ENCODE results near the gene KIT. TPM values are rescaled to one million over a fixed set of nuclear protein-coding genes. Genes with fewer than 3 reads are reported as not detected.

The KIT gene
- total RNA-seq, 1 experiment from 2014 or later = not detected

DNA sequence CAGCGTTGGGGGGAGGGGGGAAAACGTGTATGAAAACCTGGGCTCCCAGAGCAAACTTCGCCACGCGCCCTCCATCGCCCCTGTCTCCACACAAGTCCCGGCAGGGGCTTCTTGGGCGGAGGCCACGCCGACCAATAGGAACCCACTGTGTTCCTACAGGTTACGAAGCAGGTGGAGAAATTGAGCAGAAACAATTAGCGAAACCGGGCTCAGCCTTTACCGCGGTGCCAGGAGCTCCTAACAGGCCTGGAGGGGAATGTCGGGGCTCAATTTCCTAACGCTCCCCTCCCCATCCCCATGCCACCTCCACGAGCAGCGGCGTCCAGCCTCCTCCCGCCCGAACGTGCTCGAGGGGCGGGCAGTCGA lies 589 bp upstream of the KIT start:
- ChIA-PET POLR2A (no interaction called here), CTCF (no interaction called here), RAD21 (ENCODE audit: low non-redundant PET in 1 of 2, low total read pairs in 2 of 2, uncharacterized antibody in 2 of 2, unreplicated experiment in 2 of 2) (no interaction called here)
- Histone ChIP-seq H3K27ac (ENCODE audit: low read depth, low read length) (no peak overlapping the region), H4K20me1 (ENCODE audit: insufficient read depth) (no peaks in the 10 kb centered on the region), H3K9me2 (ENCODE audit: insufficient read depth) (no peaks in the 10 kb centered on the region), H3K79me2 (ENCODE audit: insufficient read depth, low read length) (no peaks in the 10 kb centered on the region), H3K9ac (ENCODE audit: low read length) (no peak overlapping the region), H3K4me3 (replicated peaks in 1 of 2; ENCODE audit: low read depth in 1 of 2, low read length in 2 of 2) (no peak overlapping the region), H2AFZ (ENCODE audit: low read depth, low read length, poor library complexity, severe bottlenecking) (no peak overlapping the region), H3K4me2 (ENCODE audit: low read length) (no peak overlapping the region), H3K36me3 (ENCODE audit: control insufficient read depth in 1 of 2, insufficient read depth in 2 of 2, low read length in 2 of 2) (no peaks in the 10 kb centered on the region), H3K9me3 (ENCODE audit: control insufficient read depth in 1 of 2, insufficient read depth in 1 of 2, low read depth in 1 of 2, low read length in 2 of 2) (no peaks in the 10 kb centered on the region), H3K4me1 (ENCODE audit: control insufficient read depth in 1 of 2, insufficient read depth in 2 of 2, low read length in 2 of 2) (peaks cover 0 to 16% of the 10 kb centered on the region in 2 experiments; a peak in 2 of 4 replicates), H3K27me3 (ENCODE audit: insufficient read depth, low read length) (peaks cover 11% of the 10 kb centered on the region; the same call in 1 of the 2 replicates)
- intact Hi-C loops (cut with micrococcal nuclease) = no loop called here
- BruUV-seq (replicated peaks) = no TSS peak
- TF ChIP-seq SP1 (IDR thresholded peaks at IDR 0.05; ENCODE audit: low read depth) = no peak
- no peak for TF ChIP-seq EGR1 (IDR thresholded peaks at IDR 0.05; ENCODE audit: low read depth)
- no peak for TF ChIP-seq JUND (IDR thresholded peaks at IDR 0.05)
- TF ChIP-seq, protein P1, sequence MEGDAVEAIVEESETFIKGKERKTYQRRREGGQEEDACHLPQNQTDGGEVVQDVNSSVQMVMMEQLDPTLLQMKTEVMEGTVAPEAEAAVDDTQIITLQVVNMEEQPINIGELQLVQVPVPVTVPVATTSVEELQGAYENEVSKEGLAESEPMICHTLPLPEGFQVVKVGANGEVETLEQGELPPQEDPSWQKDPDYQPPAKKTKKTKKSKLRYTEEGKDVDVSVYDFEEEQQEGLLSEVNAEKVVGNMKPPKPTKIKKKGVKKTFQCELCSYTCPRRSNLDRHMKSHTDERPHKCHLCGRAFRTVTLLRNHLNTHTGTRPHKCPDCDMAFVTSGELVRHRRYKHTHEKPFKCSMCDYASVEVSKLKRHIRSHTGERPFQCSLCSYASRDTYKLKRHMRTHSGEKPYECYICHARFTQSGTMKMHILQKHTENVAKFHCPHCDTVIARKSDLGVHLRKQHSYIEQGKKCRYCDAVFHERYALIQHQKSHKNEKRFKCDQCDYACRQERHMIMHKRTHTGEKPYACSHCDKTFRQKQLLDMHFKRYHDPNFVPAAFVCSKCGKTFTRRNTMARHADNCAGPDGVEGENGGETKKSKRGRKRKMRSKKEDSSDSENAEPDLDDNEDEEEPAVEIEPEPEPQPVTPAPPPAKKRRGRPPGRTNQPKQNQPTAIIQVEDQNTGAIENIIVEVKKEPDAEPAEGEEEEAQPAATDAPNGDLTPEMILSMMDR (IDR thresholded peaks at IDR 0.05 in 2 of 3, conservative IDR thresholded peaks at IDR 0.05 in 1 of 3; ENCODE audit: borderline replicate concordance in 1 of 3, insufficient read depth in 1 of 3, low read depth in 2 of 3, low read length in 2 of 3) = no peak
- TF ChIP-seq CBX3 (IDR thresholded peaks at IDR 0.05; ENCODE audit: low read depth) = no peak
- TF ChIP-seq SRF (IDR thresholded peaks at IDR 0.05; ENCODE audit: low read depth) = no peak
- TF ChIP-seq RAD21 (IDR thresholded peaks at IDR 0.05; ENCODE audit: low read depth) = no peak
- TF ChIP-seq EZH2phosphoT487 (IDR thresholded peaks at IDR 0.05; ENCODE audit: borderline replicate concordance) = no peak
- TF ChIP-seq, protein P2, sequence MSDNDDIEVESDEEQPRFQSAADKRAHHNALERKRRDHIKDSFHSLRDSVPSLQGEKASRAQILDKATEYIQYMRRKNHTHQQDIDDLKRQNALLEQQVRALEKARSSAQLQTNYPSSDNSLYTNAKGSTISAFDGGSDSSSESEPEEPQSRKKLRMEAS (IDR thresholded peaks at IDR 0.05) = no peak
- TF ChIP-seq, protein P3, sequence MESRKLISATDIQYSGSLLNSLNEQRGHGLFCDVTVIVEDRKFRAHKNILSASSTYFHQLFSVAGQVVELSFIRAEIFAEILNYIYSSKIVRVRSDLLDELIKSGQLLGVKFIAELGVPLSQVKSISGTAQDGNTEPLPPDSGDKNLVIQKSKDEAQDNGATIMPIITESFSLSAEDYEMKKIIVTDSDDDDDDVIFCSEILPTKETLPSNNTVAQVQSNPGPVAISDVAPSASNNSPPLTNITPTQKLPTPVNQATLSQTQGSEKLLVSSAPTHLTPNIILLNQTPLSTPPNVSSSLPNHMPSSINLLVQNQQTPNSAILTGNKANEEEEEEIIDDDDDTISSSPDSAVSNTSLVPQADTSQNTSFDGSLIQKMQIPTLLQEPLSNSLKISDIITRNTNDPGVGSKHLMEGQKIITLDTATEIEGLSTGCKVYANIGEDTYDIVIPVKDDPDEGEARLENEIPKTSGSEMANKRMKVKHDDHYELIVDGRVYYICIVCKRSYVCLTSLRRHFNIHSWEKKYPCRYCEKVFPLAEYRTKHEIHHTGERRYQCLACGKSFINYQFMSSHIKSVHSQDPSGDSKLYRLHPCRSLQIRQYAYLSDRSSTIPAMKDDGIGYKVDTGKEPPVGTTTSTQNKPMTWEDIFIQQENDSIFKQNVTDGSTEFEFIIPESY (IDR thresholded peaks at IDR 0.05; ENCODE audit: extremely low read depth, insufficient replicate concordance, low read length) = no peak
- no peak for TF ChIP-seq ELF1 (IDR thresholded peaks at IDR 0.05; ENCODE audit: borderline replicate concordance, low read depth)
- TF ChIP-seq TCF7L2 (IDR thresholded peaks at IDR 0.05; ENCODE audit: borderline replicate concordance, extremely low read depth, insufficient read depth, insufficient read length) = no peak
- TF ChIP-seq CEBPB (IDR thresholded peaks at IDR 0.05; ENCODE audit: low read depth) = no peak
- ATAC-seq (no peak), DNase-seq (ENCODE audit: low read depth, low spot score) (no peak)

Measured in HCT116 (cell line).